ENCODE measurements around the gene LRRC51.

Gene LRRC51

GRCh38 chr11:72135891-72136683, 55.4 kb downstream of the LRRC51 start:
- TF ChIP-seq EZH2phosphoT487 (IDR thresholded peaks at IDR 0.05; ENCODE audit: low read depth) (no peak), CTCF (IDR thresholded peaks at IDR 0.05; ENCODE audit: low read depth, low read length) (no peak)
- no peak overlapping the region for H3K4me3 ChIP-seq (ENCODE audit: low read length)
- no peaks in the 10 kb centered on the region for H3K9me3 ChIP-seq (ENCODE audit: insufficient read depth, low read length)
- no peaks in the 10 kb centered on the region for H3K36me3 ChIP-seq (replicated peaks; ENCODE audit: low read depth, low read length)
- no peak overlapping the region for H3K9ac ChIP-seq (ENCODE audit: low read length)
- peaks cover 10% of the 10 kb centered on the region for H3K27me3 ChIP-seq (ENCODE audit: low read depth, low read length)
- no peaks in the 10 kb centered on the region for H3K4me1 ChIP-seq (ENCODE audit: low read length)
- no peaks in the 10 kb centered on the region for H4K20me1 ChIP-seq (ENCODE audit: insufficient read depth, low read length)
- H2AFZ ChIP-seq (ENCODE audit: low read depth, low read length) = no peak overlapping the region
- H3K27ac ChIP-seq (ENCODE audit: low read length) = no peak overlapping the region
- no peak overlapping the region for H3K4me2 ChIP-seq (ENCODE audit: low read length)
- H3K79me2 ChIP-seq (ENCODE audit: low read length) = no peaks in the 10 kb centered on the region

DNA sequence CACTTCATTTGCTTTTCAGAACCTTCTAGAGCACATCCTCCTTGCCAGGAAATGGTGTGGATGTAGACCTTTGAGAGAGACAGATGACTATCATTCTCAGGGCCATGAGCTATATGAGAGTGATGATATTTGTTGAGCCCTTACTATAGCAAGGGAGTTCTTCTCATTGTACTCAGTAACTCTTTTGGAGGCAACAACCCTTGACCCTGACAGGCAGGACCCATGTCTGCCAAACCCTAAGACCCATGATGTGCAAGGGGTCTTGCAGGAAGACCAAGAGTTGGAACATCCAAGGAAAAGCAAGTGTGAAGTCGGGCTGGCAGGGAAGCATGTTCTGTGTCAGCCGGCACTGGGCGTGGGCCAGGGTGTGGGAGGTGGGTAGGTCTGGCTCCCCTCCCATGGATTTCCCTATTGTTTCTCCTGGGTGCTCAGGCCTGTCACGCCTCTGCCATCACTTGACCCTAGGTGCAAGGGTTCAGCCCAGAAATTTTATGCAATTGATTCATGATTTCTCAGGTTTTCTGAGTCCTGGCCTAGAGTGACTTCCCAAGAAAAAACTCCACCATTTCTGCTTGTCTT, 56.1 kb downstream of the LRRC51 start:
- Histone ChIP-seq H3K9me3 (ENCODE audit: insufficient read depth, low read length) (no peaks in the 10 kb centered on the region), H3K9ac (ENCODE audit: low read length) (no peak overlapping the region), H3K36me3 (replicated peaks; ENCODE audit: low read depth, low read length) (no peaks in the 10 kb centered on the region), H2AFZ (ENCODE audit: low read depth, low read length) (no peak overlapping the region), H3K27me3 (ENCODE audit: low read depth, low read length) (peaks cover 17% of the 10 kb centered on the region), H4K20me1 (ENCODE audit: insufficient read depth, low read length) (no peaks in the 10 kb centered on the region), H3K4me1 (ENCODE audit: low read length) (no peaks in the 10 kb centered on the region), H3K4me2 (ENCODE audit: low read length) (no peak overlapping the region), H3K4me3 (ENCODE audit: low read length) (no peak overlapping the region), H3K79me2 (ENCODE audit: low read length) (no peaks in the 10 kb centered on the region), H3K27ac (ENCODE audit: low read length) (no peak overlapping the region)
- TF ChIP-seq CTCF (IDR thresholded peaks at IDR 0.05; ENCODE audit: low read depth, low read length) (no peak), EZH2phosphoT487 (IDR thresholded peaks at IDR 0.05; ENCODE audit: low read depth) (no peak)

DNA sequence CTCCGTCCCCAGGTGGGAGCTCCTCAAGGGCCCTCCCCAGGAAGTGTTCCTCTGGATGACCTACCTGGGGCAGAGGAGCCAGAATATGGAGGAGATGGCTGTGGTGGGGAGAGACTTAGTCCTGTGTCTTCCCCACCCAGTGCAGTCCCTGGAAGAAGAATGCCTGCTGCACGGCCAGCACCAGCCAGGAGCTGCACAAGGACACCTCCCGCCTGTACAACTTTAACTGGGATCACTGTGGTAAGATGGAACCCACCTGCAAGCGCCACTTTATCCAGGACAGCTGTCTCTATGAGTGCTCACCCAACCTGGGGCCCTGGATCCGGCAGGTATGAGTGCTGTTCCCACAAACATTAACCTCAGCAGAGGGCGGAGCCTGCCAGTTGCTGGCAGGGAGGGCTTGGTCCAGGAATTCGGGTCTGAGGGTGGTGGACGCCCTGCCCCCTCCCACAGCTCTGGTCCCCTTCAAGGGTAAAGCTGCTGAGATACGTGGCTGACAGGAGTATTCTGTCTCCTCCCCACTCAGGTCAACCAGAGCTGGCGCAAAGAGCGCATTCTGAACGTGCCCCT, 58.3 kb downstream of the LRRC51 start:
- Histone ChIP-seq H3K4me2 (ENCODE audit: low read length) (no peak overlapping the region), H3K4me1 (ENCODE audit: low read length) (no peaks in the 10 kb centered on the region), H4K20me1 (ENCODE audit: insufficient read depth, low read length) (no peaks in the 10 kb centered on the region), H3K27me3 (ENCODE audit: low read depth, low read length) (peaks cover 15% of the 10 kb centered on the region), H3K9me3 (ENCODE audit: insufficient read depth, low read length) (no peaks in the 10 kb centered on the region), H3K27ac (ENCODE audit: low read length) (no peak overlapping the region), H2AFZ (ENCODE audit: low read depth, low read length) (no peak overlapping the region), H3K79me2 (ENCODE audit: low read length) (no peaks in the 10 kb centered on the region), H3K36me3 (replicated peaks; ENCODE audit: low read depth, low read length) (no peaks in the 10 kb centered on the region), H3K9ac (ENCODE audit: low read length) (no peak overlapping the region), H3K4me3 (ENCODE audit: low read length) (no peak overlapping the region)
- TF ChIP-seq EZH2phosphoT487 (IDR thresholded peaks at IDR 0.05; ENCODE audit: low read depth) = no peak
- no peak for TF ChIP-seq CTCF (IDR thresholded peaks at IDR 0.05; ENCODE audit: low read depth, low read length)

- no peak for TF ChIP-seq EZH2phosphoT487 (IDR thresholded peaks at IDR 0.05; ENCODE audit: low read depth)
- TF ChIP-seq CTCF (IDR thresholded peaks at IDR 0.05; ENCODE audit: low read depth, low read length) = no peak
- Histone ChIP-seq H3K27ac (ENCODE audit: low read length) (no peak overlapping the region), H4K20me1 (ENCODE audit: insufficient read depth, low read length) (no peaks in the 10 kb centered on the region), H3K4me2 (ENCODE audit: low read length) (no peak overlapping the region), H3K36me3 (replicated peaks; ENCODE audit: low read depth, low read length) (no peaks in the 10 kb centered on the region), H3K4me3 (ENCODE audit: low read length) (no peak overlapping the region), H3K27me3 (ENCODE audit: low read depth, low read length) (peaks cover 15% of the 10 kb centered on the region), H3K9ac (ENCODE audit: low read length) (no peak overlapping the region), H3K4me1 (ENCODE audit: low read length) (no peaks in the 10 kb centered on the region), H3K79me2 (ENCODE audit: low read length) (no peaks in the 10 kb centered on the region), H2AFZ (ENCODE audit: low read depth, low read length) (no peak overlapping the region), H3K9me3 (ENCODE audit: insufficient read depth, low read length) (no peaks in the 10 kb centered on the region)
These were observed 58.9 kb downstream of the LRRC51 start for GRCh38 chr11:72139500-72139899.
